Subcutaneous abdominal adipose tissue (tissue), 5 donors: ENCODE measurements around the gene SLC6A13.
"Not testable (repeated sequence)": the region's sequence is repeated elsewhere in the genome, so short reads cannot be mapped to it uniquely, and the experiment has no call there.

Source experiments
- H3K27ac ChIP-seq: one replicate; pipeline ENCODE4 v1.7.0; 2013; ENCODE audit warnings: low read depth, mild to moderate bottlenecking, inconsistent platforms, low read length, moderate library complexity
- H3K27me3 ChIP-seq, 5 donors: one replicate each; pipeline ENCODE4 v1.7.0; 2013; ENCODE audit warnings: low read length in 5 of 5, inconsistent platforms in 1 of 5; ENCODE audit not compliant: control insufficient read depth in 5 of 5, insufficient read depth in 4 of 5
- H3K36me3 ChIP-seq, 5 donors: one replicate each; pipeline ENCODE4 v1.7.0; 2013; ENCODE audit warnings: low read length in 5 of 5; ENCODE audit not compliant: control insufficient read depth in 5 of 5, insufficient read depth in 5 of 5
- H3K4me1 ChIP-seq, 5 donors: one replicate each; pipeline ENCODE4 v1.7.0; 2013; ENCODE audit warnings: low read length in 5 of 5, mild to moderate bottlenecking in 3 of 5, moderate library complexity in 1 of 5; ENCODE audit not compliant: control insufficient read depth in 5 of 5, insufficient read depth in 5 of 5
- H3K4me3 ChIP-seq, 5 donors: one replicate each; pipeline ENCODE4 v1.7.0; 2013; ENCODE audit warnings: low read length in 5 of 5, low read depth in 1 of 5
- H3K9ac ChIP-seq, 5 donors: one replicate each; pipeline ENCODE4 v1.7.0; 2013; ENCODE audit warnings: low read length in 5 of 5, mild to moderate bottlenecking in 4 of 5, moderate library complexity in 3 of 5
- H3K9me3 ChIP-seq, 5 donors: one replicate each; pipeline ENCODE4 v1.7.0; 2013; ENCODE audit warnings: low read length in 5 of 5; ENCODE audit not compliant: control insufficient read depth in 5 of 5
- donor health status: healthy.
- donor health status: healthy.
- donor health status: healthy.
- donor health status: healthy.
- donor health status: healthy.

Gene SLC6A13

GRCh38 chr12:195951-196350 is 66.7 kb downstream of the SLC6A13 start:
- H3K4me3 ChIP-seq, result no peak overlapping the region
- peaks cover 0 to 3% (median 0%) of the 10 kb centered on the region in 5 donors for H3K4me1 ChIP-seq
- no peak overlapping the region for H3K9ac ChIP-seq
- no peaks in the 10 kb centered on the region for H3K36me3 ChIP-seq
- H3K27me3 ChIP-seq, result peaks cover 6 to 19% (median 8%) of the 10 kb centered on the region in 5 donors
- H3K27ac ChIP-seq, result no peak overlapping the region
- H3K9me3 ChIP-seq, result no peaks in the 10 kb centered on the region

GRCh38 chr12:195156-195555 is 67.5 kb downstream of the SLC6A13 start:
- no peak overlapping the region for H3K27ac ChIP-seq
- H3K27me3 ChIP-seq, result peaks cover 8 to 16% (median 12%) of the 10 kb centered on the region in 5 donors
- H3K4me1 ChIP-seq, result peaks cover 0 to 3% (median 0%) of the 10 kb centered on the region in 5 donors
- no peaks in the 10 kb centered on the region for H3K9me3 ChIP-seq
- no peak overlapping the region for H3K4me3 ChIP-seq
- H3K9ac ChIP-seq, result no peak overlapping the region
- no peaks in the 10 kb centered on the region for H3K36me3 ChIP-seq

GRCh38 chr12:194276-194675 is 68.4 kb downstream of the SLC6A13 start:
- peaks cover 9 to 16% (median 12%) of the 10 kb centered on the region in 5 donors for H3K27me3 ChIP-seq
- H3K9ac ChIP-seq, result no peak overlapping the region
- no peaks in the 10 kb centered on the region for H3K36me3 ChIP-seq
- H3K4me3 ChIP-seq, result no peak overlapping the region
- no peak overlapping the region for H3K27ac ChIP-seq
- H3K9me3 ChIP-seq, result no peaks in the 10 kb centered on the region
- H3K4me1 ChIP-seq, result peaks cover 2 to 5% (median 3%) of the 10 kb centered on the region in 5 donors

GRCh38 chr12:193261-193660 is 69.4 kb downstream of the SLC6A13 start:
- Histone ChIP-seq H3K9ac (no peak overlapping the region), H3K4me3 (no peak overlapping the region), H3K9me3 (no peaks in the 10 kb centered on the region), H3K27me3 (peaks cover 9 to 16% (median 12%) of the 10 kb centered on the region in 5 donors), H3K27ac (no peak overlapping the region), H3K36me3 (no peaks in the 10 kb centered on the region), H3K4me1 (peaks cover 3 to 14% (median 12%) of the 10 kb centered on the region in 5 donors)

GRCh38 chr12:191541-191940 is 71.1 kb downstream of the SLC6A13 start:
- peaks cover 8 to 16% (median 12%) of the 10 kb centered on the region in 5 donors for H3K27me3 ChIP-seq
- no peak overlapping the region for H3K9ac ChIP-seq
- no peak overlapping the region for H3K4me3 ChIP-seq
- no peaks in the 10 kb centered on the region for H3K36me3 ChIP-seq
- no peak overlapping the region for H3K27ac ChIP-seq
- no peaks in the 10 kb centered on the region for H3K9me3 ChIP-seq
- peaks cover 3 to 14% (median 12%) of the 10 kb centered on the region in 5 donors for H3K4me1 ChIP-seq

GRCh38 chr12:190881-191280 is 71.8 kb downstream of the SLC6A13 start:
- H3K36me3 ChIP-seq, result no peaks in the 10 kb centered on the region
- H3K27me3 ChIP-seq, result peaks cover 5 to 15% (median 12%) of the 10 kb centered on the region in 5 donors
- peaks cover 3 to 14% (median 12%) of the 10 kb centered on the region in 5 donors for H3K4me1 ChIP-seq
- no peak overlapping the region for H3K27ac ChIP-seq
- no peak overlapping the region for H3K4me3 ChIP-seq
- H3K9me3 ChIP-seq, result no peaks in the 10 kb centered on the region
- H3K9ac ChIP-seq, result no peak overlapping the region

- Histone ChIP-seq H3K36me3 (no peaks in the 10 kb centered on the region), H3K9ac (peak overlapping the region in 1 of 5 donors; percentile 25), H3K4me3 (peak overlapping the region in 3 of 5 donors; percentile 63 to 73 (median 72)), H3K9me3 (no peaks in the 10 kb centered on the region), H3K27me3 (peaks cover 0 to 12% (median 9%) of the 10 kb centered on the region in 5 donors), H3K27ac (no peak overlapping the region), H3K4me1 (peaks cover 3 to 21% (median 13%) of the 10 kb centered on the region in 5 donors)
Observed at GRCh38 chr12:189622-189962, 73.0 kb downstream of the SLC6A13 start.

GRCh38 chr12:188910-189621 is 73.6 kb downstream of the SLC6A13 start:
- Histone ChIP-seq H3K36me3 (no peaks in the 10 kb centered on the region), H3K9ac (peak overlapping the region in 2 of 5 donors; percentile 25 to 56), H3K27me3 (peaks cover 0 to 12% (median 9%) of the 10 kb centered on the region in 5 donors), H3K4me3 (peak overlapping the region; percentile 63 to 83 (median 72)), H3K9me3 (no peaks in the 10 kb centered on the region), H3K4me1 (peaks cover 3 to 21% (median 13%) of the 10 kb centered on the region in 5 donors), H3K27ac (no peak overlapping the region)

GRCh38 chr12:187986-188909 is 74.4 kb downstream of the SLC6A13 start:
- H3K9ac ChIP-seq, result peak overlapping the region in 1 of 5 donors; percentile 56
- not testable (repeated sequence) for H3K9me3 ChIP-seq

More at GRCh38 chr12:187986-188909, 74.4 kb downstream of the SLC6A13 start:
- H3K27me3 ChIP-seq, result peaks cover 0 to 10% (median 7%) of the 10 kb centered on the region in 5 donors
- peak overlapping the region; percentile 63 to 83 (median 72) for H3K4me3 ChIP-seq
- not testable (repeated sequence) for H3K27ac ChIP-seq, H3K36me3 ChIP-seq
- H3K4me1 ChIP-seq, result peaks cover 3 to 21% (median 13%) of the 10 kb centered on the region in 5 donors
